HEK293 (cell line): ENCODE data around the gene NFATC1.

Experiments
- CTCF ChIA-PET: fragments of 350-600 bp; formaldehyde crosslinking; extraction: SDS; loops from one replicate; lab custom pipeline; 2021; ENCODE audit warnings: antibody characterized with exemption; lab: Yijun Ruan, JAX
- POLR2A ChIA-PET: fragments of 300-600 bp; formaldehyde crosslinking; extraction: SDS; loops from one replicate; lab custom pipeline; 2020; ENCODE audit warnings: antibody characterized with exemption, inconsistent platforms; lab: Yijun Ruan, JAX
- H3K27ac ChIP-seq: fragments of 200-500 bp; sonication (Bioruptor generic); 2 replicates; pipeline ENCODE4 v1.5.1; 2014; ENCODE audit warnings: low read depth, low read length, control low read depth, inconsistent platforms; ENCODE audit errors: extremely low read depth
- H3K36me3 ChIP-seq, 2 experiments: fragments of 200-500 bp in 1 of 2; sonication (Bioruptor generic) in 1 of 2; 1 replicate in 1 of 2; 2 replicates in 1 of 2; pipeline ENCODE4 v1.5.1; 2014 to 2017; ENCODE audit warnings: inconsistent platforms in 2 of 2, low read length in 2 of 2; ENCODE audit not compliant: control insufficient read depth in 2 of 2, insufficient read depth in 1 of 2
- H3K4me1 ChIP-seq: fragments of 200-500 bp; sonication (Bioruptor generic); 2 replicates; pipeline ENCODE4 v1.5.1; 2014; ENCODE audit warnings: mild to moderate bottlenecking, low read length, inconsistent platforms; ENCODE audit not compliant: control insufficient read depth, insufficient read depth
- H3K4me3 ChIP-seq: 2 replicates; pipeline ENCODE4 v1.5.1; 2011; ENCODE audit warnings: low read depth, mild to moderate bottlenecking, control low read depth, low read length, moderate library complexity
- H3K9me3 ChIP-seq: fragments of 200-500 bp; sonication (Bioruptor generic); 2 replicates; pipeline ENCODE4 v1.5.1; 2014; ENCODE audit warnings: low read depth, low read length, inconsistent platforms; ENCODE audit not compliant: control insufficient read depth, insufficient read depth
- RBAK ChIP-seq: fragments of 450-650 bp; formaldehyde crosslinking; IDR thresholded peaks from 2 replicates; pipeline ENCODE4 v1.5.1; 2016; ENCODE audit warnings: missing biosample characterization, missing genetic modification characterization
- REPIN1 ChIP-seq: fragments of 450-650 bp; formaldehyde crosslinking; IDR thresholded peaks from 2 replicates; pipeline ENCODE4 v1.5.1; 2017; ENCODE audit warnings: missing biosample characterization, missing genetic modification characterization, low read depth
- SCRT1 ChIP-seq: fragments of 450-650 bp; formaldehyde crosslinking; IDR thresholded peaks from 2 replicates; pipeline ENCODE4 v1.5.1; 2016; ENCODE audit warnings: missing biosample characterization, missing genetic modification characterization, borderline replicate concordance
- SP7 ChIP-seq: fragments of 450-650 bp; formaldehyde crosslinking; IDR thresholded peaks from 2 replicates; pipeline ENCODE4 v1.5.1; 2016; ENCODE audit warnings: missing biosample characterization, missing genetic modification characterization
- ZIC2 ChIP-seq: fragments of 450-650 bp; formaldehyde crosslinking; IDR thresholded peaks from 2 replicates; pipeline ENCODE4 v1.5.1; 2016; ENCODE audit warnings: missing biosample characterization, missing genetic modification characterization
- ZNF114 ChIP-seq: fragments of 450-650 bp; formaldehyde crosslinking; IDR thresholded peaks from 2 replicates; pipeline ENCODE4 v1.5.0; 2017; ENCODE audit warnings: missing biosample characterization, missing genetic modification characterization
- ZNF121 ChIP-seq: fragments of 450-650 bp; formaldehyde crosslinking; IDR thresholded peaks from 2 replicates; pipeline ENCODE4 v1.5.1; 2016; ENCODE audit warnings: missing biosample characterization, missing genetic modification characterization
- ZNF350 ChIP-seq: fragments of 450-650 bp; formaldehyde crosslinking; IDR thresholded peaks from 2 replicates; pipeline ENCODE4 v1.5.0; 2017; ENCODE audit warnings: missing biosample characterization, mild to moderate bottlenecking, missing genetic modification characterization
- ZNF366 ChIP-seq: fragments of 450-650 bp; formaldehyde crosslinking; conservative IDR thresholded peaks from 2 replicates; pipeline ENCODE4 v1.5.1; 2016; ENCODE audit warnings: missing biosample characterization, missing genetic modification characterization
- ZNF433 ChIP-seq: fragments of 450-650 bp; formaldehyde crosslinking; IDR thresholded peaks from 2 replicates; pipeline ENCODE4 v1.5.1; 2016; ENCODE audit warnings: missing biosample characterization, missing genetic modification characterization, low read depth
- ZNF501 ChIP-seq: fragments of 450-650 bp; formaldehyde crosslinking; IDR thresholded peaks from 2 replicates; pipeline ENCODE4 v1.5.1; 2016; ENCODE audit warnings: missing biosample characterization, missing genetic modification characterization
- TF ChIP-seq, protein P1 (sequence below): fragments of 450-650 bp; formaldehyde crosslinking; IDR thresholded peaks from 2 replicates; pipeline ENCODE4 v1.5.1; 2016; ENCODE audit warnings: missing biosample characterization, missing genetic modification characterization
- TF ChIP-seq, protein P2 (sequence below): fragments of 450-650 bp; formaldehyde crosslinking; IDR thresholded peaks from 2 replicates; pipeline ENCODE4 v1.5.1; 2016; ENCODE audit warnings: missing biosample characterization, missing genetic modification characterization
- TF ChIP-seq, protein P3 (sequence below): fragments of 450-650 bp; formaldehyde crosslinking; IDR thresholded peaks from 2 replicates; pipeline ENCODE4 v1.5.1; 2016; ENCODE audit warnings: missing biosample characterization, missing genetic modification characterization, borderline replicate concordance
- TF ChIP-seq, protein P4 (sequence below): fragments of 450-650 bp; formaldehyde crosslinking; IDR thresholded peaks from 2 replicates; pipeline ENCODE4 v1.5.1; 2016; ENCODE audit warnings: missing biosample characterization, missing genetic modification characterization
- TF ChIP-seq, protein P5 (sequence below): fragments of 450-650 bp; formaldehyde crosslinking; IDR thresholded peaks from 2 replicates; pipeline ENCODE4 v1.5.1; 2016; ENCODE audit warnings: missing biosample characterization, missing genetic modification characterization

The NFATC1 gene

DNA sequence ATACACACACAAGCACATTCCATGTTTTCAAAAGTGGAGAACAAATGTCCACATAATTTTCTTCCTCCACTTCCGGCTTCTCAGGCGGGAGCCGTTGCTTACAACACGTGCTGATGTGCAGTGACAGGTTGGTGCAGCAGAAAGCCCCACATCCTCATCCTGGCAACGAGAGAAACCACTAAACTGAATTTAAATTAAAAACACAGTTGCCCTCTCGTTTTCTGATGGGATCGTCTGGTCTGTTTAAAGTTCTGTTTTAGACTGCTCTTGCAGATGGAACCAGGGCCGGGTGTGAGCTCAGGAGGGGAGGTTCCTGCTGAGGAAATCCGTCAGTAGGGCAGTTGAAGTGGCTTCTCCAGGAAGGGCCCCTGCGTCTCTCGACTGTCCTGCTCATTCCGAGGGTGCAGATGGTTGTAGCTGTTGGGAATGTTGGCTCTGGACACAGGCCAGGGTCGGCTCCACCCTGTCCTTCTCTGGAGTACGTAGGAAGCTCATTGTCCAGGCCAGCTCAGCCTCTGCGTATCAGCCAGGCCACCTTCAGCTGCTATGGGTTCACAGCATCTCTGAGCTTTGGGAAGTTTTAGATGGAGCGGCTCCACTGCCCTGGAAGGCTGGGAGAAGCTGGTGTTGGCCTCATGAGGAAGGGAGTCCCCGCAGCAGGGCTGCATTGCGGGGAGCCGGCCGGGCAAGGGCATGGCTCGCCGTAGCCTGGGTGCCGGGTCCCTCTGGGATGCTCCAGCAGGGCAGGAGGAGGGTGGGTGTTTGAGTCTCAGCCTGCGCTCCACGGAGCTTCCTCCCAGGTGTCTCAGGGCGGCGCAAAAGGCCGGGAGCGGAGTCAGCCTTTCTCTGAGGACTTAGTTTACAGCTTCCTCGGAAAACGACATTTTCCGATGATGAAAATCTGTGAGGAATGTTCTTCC is 58.3 kb downstream of the NFATC1 start:
- peaks cover 0 to 47% of the 10 kb centered on the region in 2 experiments; a peak in 1 of 3 replicates for H3K36me3 ChIP-seq
- H3K27ac ChIP-seq, result no peak overlapping the region
- no peaks in the 10 kb centered on the region for H3K4me1 ChIP-seq
- H3K9me3 ChIP-seq, result no peaks in the 10 kb centered on the region
- no peak overlapping the region for H3K4me3 ChIP-seq
- POLR2A ChIA-PET, result no interaction called here
- CTCF ChIA-PET, result interaction anchor here (0.7 to 1.2 kb wide), 3 partner anchors 32 to 191 kb away, joined by 4 to 5 read pairs (median 5); no protein-coding TSS in a partner anchor
- TF ChIP-seq RBAK (tag by site-specific recombination), result no peak
- TF ChIP-seq, protein P1, sequence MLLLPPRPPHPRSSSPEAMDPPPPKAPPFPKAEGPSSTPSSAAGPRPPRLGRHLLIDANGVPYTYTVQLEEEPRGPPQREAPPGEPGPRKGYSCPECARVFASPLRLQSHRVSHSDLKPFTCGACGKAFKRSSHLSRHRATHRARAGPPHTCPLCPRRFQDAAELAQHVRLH (tag by site-specific recombination), result no peak
- no peak for TF ChIP-seq ZNF350 (tag by site-specific recombination)
- TF ChIP-seq, protein P2, sequence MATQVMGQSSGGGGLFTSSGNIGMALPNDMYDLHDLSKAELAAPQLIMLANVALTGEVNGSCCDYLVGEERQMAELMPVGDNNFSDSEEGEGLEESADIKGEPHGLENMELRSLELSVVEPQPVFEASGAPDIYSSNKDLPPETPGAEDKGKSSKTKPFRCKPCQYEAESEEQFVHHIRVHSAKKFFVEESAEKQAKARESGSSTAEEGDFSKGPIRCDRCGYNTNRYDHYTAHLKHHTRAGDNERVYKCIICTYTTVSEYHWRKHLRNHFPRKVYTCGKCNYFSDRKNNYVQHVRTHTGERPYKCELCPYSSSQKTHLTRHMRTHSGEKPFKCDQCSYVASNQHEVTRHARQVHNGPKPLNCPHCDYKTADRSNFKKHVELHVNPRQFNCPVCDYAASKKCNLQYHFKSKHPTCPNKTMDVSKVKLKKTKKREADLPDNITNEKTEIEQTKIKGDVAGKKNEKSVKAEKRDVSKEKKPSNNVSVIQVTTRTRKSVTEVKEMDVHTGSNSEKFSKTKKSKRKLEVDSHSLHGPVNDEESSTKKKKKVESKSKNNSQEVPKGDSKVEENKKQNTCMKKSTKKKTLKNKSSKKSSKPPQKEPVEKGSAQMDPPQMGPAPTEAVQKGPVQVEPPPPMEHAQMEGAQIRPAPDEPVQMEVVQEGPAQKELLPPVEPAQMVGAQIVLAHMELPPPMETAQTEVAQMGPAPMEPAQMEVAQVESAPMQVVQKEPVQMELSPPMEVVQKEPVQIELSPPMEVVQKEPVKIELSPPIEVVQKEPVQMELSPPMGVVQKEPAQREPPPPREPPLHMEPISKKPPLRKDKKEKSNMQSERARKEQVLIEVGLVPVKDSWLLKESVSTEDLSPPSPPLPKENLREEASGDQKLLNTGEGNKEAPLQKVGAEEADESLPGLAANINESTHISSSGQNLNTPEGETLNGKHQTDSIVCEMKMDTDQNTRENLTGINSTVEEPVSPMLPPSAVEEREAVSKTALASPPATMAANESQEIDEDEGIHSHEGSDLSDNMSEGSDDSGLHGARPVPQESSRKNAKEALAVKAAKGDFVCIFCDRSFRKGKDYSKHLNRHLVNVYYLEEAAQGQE (tag by site-specific recombination), result no peak
- TF ChIP-seq, protein P3, sequence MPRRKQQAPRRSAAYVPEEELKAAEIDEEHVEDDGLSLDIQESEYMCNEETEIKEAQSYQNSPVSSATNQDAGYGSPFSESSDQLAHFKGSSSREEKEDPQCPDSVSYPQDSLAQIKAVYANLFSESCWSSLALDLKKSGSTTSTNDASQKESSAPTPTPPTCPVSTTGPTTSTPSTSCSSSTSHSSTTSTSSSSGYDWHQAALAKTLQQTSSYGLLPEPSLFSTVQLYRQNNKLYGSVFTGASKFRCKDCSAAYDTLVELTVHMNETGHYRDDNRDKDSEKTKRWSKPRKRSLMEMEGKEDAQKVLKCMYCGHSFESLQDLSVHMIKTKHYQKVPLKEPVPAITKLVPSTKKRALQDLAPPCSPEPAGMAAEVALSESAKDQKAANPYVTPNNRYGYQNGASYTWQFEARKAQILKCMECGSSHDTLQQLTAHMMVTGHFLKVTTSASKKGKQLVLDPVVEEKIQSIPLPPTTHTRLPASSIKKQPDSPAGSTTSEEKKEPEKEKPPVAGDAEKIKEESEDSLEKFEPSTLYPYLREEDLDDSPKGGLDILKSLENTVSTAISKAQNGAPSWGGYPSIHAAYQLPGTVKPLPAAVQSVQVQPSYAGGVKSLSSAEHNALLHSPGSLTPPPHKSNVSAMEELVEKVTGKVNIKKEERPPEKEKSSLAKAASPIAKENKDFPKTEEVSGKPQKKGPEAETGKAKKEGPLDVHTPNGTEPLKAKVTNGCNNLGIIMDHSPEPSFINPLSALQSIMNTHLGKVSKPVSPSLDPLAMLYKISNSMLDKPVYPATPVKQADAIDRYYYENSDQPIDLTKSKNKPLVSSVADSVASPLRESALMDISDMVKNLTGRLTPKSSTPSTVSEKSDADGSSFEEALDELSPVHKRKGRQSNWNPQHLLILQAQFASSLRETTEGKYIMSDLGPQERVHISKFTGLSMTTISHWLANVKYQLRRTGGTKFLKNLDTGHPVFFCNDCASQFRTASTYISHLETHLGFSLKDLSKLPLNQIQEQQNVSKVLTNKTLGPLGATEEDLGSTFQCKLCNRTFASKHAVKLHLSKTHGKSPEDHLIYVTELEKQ (tag by site-specific recombination), result no peak
- no peak for TF ChIP-seq ZNF366 (tag by site-specific recombination)
- TF ChIP-seq ZNF501 (tag by site-specific recombination), result no peak
- no peak for TF ChIP-seq SP7 (tag by site-specific recombination)
- TF ChIP-seq ZNF121 (tag by site-specific recombination), result no peak
- TF ChIP-seq, protein P4, sequence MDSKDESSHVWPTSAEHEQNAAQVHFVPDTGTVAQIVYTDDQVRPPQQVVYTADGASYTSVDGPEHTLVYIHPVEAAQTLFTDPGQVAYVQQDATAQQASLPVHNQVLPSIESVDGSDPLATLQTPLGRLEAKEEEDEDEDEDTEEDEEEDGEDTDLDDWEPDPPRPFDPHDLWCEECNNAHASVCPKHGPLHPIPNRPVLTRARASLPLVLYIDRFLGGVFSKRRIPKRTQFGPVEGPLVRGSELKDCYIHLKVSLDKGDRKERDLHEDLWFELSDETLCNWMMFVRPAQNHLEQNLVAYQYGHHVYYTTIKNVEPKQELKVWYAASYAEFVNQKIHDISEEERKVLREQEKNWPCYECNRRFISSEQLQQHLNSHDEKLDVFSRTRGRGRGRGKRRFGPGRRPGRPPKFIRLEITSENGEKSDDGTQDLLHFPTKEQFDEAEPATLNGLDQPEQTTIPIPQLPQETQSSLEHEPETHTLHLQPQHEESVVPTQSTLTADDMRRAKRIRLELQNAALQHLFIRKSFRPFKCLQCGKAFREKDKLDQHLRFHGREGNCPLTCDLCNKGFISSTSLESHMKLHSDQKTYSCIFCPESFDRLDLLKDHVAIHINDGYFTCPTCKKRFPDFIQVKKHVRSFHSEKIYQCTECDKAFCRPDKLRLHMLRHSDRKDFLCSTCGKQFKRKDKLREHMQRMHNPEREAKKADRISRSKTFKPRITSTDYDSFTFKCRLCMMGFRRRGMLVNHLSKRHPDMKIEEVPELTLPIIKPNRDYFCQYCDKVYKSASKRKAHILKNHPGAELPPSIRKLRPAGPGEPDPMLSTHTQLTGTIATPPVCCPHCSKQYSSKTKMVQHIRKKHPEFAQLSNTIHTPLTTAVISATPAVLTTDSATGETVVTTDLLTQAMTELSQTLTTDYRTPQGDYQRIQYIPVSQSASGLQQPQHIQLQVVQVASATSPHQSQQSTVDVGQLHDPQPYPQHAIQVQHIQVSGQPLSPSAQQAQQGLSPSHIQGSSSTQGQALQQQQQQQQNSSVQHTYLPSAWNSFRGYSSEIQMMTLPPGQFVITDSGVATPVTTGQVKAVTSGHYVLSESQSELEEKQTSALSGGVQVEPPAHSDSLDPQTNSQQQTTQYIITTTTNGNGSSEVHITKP, result no peak
- no peak for TF ChIP-seq SCRT1 (tag by site-specific recombination)
- TF ChIP-seq, protein P5, sequence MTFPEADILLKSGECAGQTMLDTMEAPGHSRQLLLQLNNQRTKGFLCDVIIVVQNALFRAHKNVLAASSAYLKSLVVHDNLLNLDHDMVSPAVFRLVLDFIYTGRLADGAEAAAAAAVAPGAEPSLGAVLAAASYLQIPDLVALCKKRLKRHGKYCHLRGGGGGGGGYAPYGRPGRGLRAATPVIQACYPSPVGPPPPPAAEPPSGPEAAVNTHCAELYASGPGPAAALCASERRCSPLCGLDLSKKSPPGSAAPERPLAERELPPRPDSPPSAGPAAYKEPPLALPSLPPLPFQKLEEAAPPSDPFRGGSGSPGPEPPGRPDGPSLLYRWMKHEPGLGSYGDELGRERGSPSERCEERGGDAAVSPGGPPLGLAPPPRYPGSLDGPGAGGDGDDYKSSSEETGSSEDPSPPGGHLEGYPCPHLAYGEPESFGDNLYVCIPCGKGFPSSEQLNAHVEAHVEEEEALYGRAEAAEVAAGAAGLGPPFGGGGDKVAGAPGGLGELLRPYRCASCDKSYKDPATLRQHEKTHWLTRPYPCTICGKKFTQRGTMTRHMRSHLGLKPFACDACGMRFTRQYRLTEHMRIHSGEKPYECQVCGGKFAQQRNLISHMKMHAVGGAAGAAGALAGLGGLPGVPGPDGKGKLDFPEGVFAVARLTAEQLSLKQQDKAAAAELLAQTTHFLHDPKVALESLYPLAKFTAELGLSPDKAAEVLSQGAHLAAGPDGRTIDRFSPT (tag by site-specific recombination), result no peak
- no peak for TF ChIP-seq ZNF114 (tag by site-specific recombination)
- TF ChIP-seq ZIC2, result no peak
- no peak for TF ChIP-seq ZNF433
- no peak for TF ChIP-seq REPIN1 (tag by site-specific recombination)
- TF ChIP-seq, all 188 proteins: peak for 0
